Mammary epithelial cell (primary cell): ENCODE data around the gene LACC1.

Source experiments
- EZH2 ChIP-seq: IDR thresholded peaks from 2 replicates; pipeline ENCODE4 v1.6.1; 2012; ENCODE audit warnings: low read length, inconsistent platforms, borderline replicate concordance
- TF ChIP-seq, protein P1 (sequence below), 2 donors: IDR thresholded peaks in 1 of 2; conservative IDR thresholded peaks in 1 of 2; 2 replicates each; pipeline ENCODE4 v1.5.1; 2011 to 2012; ENCODE audit warnings: inconsistent platforms in 2 of 2, low read length in 2 of 2, mild to moderate bottlenecking in 2 of 2, control low read depth in 1 of 2, low read depth in 1 of 2; ENCODE audit not compliant: insufficient read depth in 1 of 2; ENCODE audit errors: extremely low read depth in 1 of 2

DNA sequence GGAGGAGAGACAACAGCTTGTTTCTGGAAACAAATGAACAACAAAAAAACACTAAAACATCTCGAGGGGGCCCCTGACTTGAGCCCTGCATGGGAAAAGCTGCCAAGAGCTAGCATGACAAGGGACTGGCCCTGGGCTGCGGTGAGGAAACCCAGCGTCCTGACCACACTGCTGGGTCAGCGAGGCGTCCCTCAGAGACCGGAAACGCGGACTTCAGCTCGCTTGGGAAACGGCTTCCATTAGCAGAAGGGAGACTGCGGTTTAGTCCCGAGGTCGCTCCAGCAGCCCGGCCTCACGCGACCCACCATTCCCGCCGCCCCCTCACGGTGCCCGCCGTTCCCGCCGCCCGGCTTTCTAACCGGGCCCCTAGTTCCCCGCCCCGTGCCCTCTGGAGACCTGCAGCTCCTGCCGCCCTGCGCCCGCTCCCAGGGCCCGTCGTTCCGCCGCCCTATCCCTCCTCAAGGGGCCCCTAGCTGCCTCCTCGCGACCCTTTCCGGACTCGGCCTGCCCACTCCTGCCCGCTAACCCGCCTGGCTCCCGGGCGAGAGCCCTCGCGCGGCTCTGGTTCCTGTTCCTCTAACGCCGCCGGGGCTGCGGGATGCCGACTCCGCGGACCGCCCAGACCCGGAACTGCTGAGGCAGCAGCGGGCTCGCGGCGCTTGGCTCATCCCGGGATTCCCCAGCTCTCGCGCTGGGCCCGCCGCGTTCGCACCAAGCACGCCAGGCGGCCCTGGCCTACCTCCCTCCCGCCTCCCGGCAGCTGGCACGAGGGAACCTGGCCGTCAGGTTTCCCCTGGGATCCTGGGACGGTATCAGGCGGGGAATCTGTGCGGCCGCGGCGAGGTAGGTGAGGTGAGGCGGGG lies 581 bp upstream of the LACC1 start, which contains the start of gene CCDC122:
- TF ChIP-seq, protein P1, sequence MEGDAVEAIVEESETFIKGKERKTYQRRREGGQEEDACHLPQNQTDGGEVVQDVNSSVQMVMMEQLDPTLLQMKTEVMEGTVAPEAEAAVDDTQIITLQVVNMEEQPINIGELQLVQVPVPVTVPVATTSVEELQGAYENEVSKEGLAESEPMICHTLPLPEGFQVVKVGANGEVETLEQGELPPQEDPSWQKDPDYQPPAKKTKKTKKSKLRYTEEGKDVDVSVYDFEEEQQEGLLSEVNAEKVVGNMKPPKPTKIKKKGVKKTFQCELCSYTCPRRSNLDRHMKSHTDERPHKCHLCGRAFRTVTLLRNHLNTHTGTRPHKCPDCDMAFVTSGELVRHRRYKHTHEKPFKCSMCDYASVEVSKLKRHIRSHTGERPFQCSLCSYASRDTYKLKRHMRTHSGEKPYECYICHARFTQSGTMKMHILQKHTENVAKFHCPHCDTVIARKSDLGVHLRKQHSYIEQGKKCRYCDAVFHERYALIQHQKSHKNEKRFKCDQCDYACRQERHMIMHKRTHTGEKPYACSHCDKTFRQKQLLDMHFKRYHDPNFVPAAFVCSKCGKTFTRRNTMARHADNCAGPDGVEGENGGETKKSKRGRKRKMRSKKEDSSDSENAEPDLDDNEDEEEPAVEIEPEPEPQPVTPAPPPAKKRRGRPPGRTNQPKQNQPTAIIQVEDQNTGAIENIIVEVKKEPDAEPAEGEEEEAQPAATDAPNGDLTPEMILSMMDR (conservative IDR thresholded peaks at IDR 0.05 in 1 of 2, IDR thresholded peaks at IDR 0.05 in 1 of 2; ENCODE audit: extremely low read depth in 1 of 2, insufficient read depth in 1 of 2, low read depth in 1 of 2, low read length in 2 of 2) = no peak
- no peak for TF ChIP-seq EZH2
